ENCODE data around the gene RASGRP3.

The RASGRP3 gene

DNA sequence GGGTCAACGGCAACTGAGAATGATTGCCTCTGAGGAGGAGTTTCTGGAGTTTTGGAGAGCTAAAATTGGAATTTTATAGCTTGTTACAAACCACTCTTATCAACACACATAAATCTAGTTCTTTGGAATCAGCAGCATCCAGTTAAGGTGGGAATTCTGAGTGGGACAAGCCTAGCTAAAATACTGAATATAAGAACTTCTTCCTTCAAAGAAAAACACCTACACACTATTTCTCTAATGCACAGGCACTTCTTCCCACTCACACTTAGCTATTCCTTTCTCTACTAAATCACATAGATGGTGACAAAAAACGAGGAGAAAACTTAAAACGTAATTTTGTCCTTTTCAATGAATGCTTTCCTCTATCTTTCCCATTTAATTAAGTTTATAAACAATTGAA lies 79.2 kb downstream of the RASGRP3 start:
- Mint-ChIP-seq H3K36me3 (peaks cover 5% of the 10 kb centered on the region), H3K27ac (no peak overlapping the region), H3K4me1 (no peaks in the 10 kb centered on the region), H3K4me3 (no peak overlapping the region), H3K9me3 (no peaks in the 10 kb centered on the region)
- no peak for ATAC-seq
- no peak for DNase-seq (ENCODE audit: low spot score in 2 of 2)

GRCh38 chr2:33559328-33559727 lies 82.9 kb downstream of the RASGRP3 start:
- Mint-ChIP-seq H3K4me3 (no peak overlapping the region), H3K4me1 (no peaks in the 10 kb centered on the region), H3K9me3 (no peaks in the 10 kb centered on the region), H3K36me3 (peaks cover 5% of the 10 kb centered on the region), H3K27ac (no peak overlapping the region)
- DNase-seq (ENCODE audit: low spot score in 2 of 2): no peak
- ATAC-seq: no peak

- no peak overlapping the region for H3K27ac Mint-ChIP-seq
- no peak overlapping the region for H3K4me3 Mint-ChIP-seq
- H3K9me3 Mint-ChIP-seq: no peaks in the 10 kb centered on the region
- DNase-seq (ENCODE audit: low spot score in 2 of 2) (no peak), ATAC-seq (no peak)
- H3K36me3 Mint-ChIP-seq: peaks cover 5% of the 10 kb centered on the region
- H3K4me1 Mint-ChIP-seq: no peaks in the 10 kb centered on the region
Measured at GRCh38 chr2:33560017-33560416, 83.6 kb downstream of the RASGRP3 start.

- Mint-ChIP-seq H3K36me3 (peaks cover 5% of the 10 kb centered on the region), H3K4me3 (no peak overlapping the region), H3K27ac (no peak overlapping the region), H3K9me3 (no peaks in the 10 kb centered on the region), H3K4me1 (no peaks in the 10 kb centered on the region)
- ATAC-seq (no peak), DNase-seq (ENCODE audit: low spot score in 2 of 2) (no peak)
Measured at GRCh38 chr2:33561872-33562271, 85.4 kb downstream of the RASGRP3 start.

DNA sequence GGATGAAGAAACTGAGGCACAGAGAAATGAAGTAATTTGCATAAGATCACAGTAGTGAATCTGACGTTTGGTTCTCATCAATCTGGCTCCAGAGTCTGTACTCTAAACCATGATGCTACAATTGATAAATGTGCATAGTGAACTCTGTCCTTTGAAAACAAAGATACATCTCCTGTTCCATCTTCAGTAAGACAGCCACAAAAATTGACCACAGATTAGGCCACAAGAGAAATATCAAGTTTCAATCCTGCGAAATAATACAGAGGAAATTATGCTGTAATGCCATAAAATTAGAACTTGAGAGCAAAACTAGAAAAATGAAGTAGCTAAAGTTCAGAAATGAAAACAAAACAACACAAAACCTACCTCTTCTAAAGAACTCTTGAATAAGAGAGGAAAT lies 94.2 kb downstream of the RASGRP3 start:
- Mint-ChIP-seq H3K36me3 (no peaks in the 10 kb centered on the region), H3K9me3 (no peaks in the 10 kb centered on the region), H3K4me1 (no peaks in the 10 kb centered on the region), H3K4me3 (no peak overlapping the region), H3K27ac (no peak overlapping the region)
- no peak for ATAC-seq
- DNase-seq (ENCODE audit: low spot score in 2 of 2): no peak

DNA sequence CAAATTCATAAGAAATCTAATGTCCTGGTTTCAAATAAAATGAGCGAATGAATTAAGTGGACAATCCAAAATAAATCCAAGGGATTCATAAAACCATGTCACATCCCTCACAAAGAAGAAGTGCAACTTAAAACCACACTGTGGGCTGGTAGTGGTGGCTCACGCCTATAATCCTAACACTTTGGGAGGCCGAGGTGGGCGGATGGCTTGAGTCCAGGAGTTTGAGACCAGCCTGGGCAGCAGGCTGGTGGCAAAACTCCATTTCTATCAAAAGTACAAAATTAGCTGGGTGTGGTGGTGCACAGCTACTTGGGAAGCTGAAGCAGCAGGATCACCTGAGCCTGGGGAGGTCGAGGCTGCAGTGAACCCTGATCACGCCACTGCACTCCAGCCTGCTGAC lies 97.2 kb downstream of the RASGRP3 start:
- Mint-ChIP-seq H3K4me3 (no peak overlapping the region), H3K27ac (no peak overlapping the region), H3K4me1 (no peaks in the 10 kb centered on the region), H3K36me3 (no peaks in the 10 kb centered on the region), H3K9me3 (no peaks in the 10 kb centered on the region)
- ATAC-seq: no peak
- no peak for DNase-seq (ENCODE audit: low spot score in 2 of 2)

DNA sequence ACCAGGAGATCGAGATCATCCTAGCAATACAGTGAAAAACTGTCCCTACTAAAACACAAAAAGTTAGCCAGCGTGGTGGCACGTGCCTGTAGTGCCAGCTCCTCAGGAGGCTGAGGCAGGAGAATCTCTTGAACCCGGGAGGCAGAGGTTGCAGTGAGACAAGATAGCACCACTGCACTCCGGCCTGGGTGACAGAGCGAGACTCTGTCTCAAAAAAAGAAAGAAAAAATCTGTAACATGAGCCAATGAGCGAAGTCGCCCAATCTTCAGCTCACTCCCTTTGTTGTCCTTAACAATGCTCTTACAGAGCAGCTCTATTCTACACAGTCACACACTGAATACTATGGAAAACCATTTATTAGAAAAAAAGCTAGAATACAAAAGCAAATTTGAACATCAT lies 100.6 kb downstream of the RASGRP3 start:
- Mint-ChIP-seq H3K4me1 (no peaks in the 10 kb centered on the region), H3K9me3 (no peaks in the 10 kb centered on the region), H3K36me3 (peaks cover 14% of the 10 kb centered on the region), H3K27ac (no peak overlapping the region), H3K4me3 (no peak overlapping the region)
- DNase-seq (ENCODE audit: low spot score in 2 of 2): no peak
- no peak for ATAC-seq

GRCh38 chr2:33577668-33578067 lies 101.2 kb downstream of the RASGRP3 start:
- Mint-ChIP-seq H3K36me3 (peaks cover 18% of the 10 kb centered on the region), H3K4me1 (no peaks in the 10 kb centered on the region), H3K4me3 (no peak overlapping the region), H3K27ac (no peak overlapping the region), H3K9me3 (no peaks in the 10 kb centered on the region)
- DNase-seq (ENCODE audit: low spot score in 2 of 2) (no peak), ATAC-seq (no peak)

DNA sequence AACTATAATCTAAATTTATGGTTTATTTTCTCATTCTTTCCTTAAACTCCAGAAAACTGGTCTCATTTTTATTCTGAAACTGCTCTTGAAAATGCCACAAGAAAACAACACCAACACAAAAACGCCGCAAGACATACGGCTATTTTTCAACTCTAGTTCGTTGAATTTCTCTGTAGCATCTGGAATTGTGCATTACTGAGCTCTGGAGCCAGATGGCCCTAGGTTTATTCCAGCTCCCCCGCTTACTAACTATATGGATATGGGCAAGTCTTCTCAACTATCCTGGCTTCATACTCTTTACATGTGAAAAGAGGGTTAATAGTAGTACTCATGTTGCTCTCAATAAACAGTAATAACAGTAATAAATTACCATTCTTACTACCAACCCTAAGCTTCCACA lies 102.8 kb downstream of the RASGRP3 start:
- Mint-ChIP-seq H3K9me3 (no peaks in the 10 kb centered on the region), H3K36me3 (peaks cover 32% of the 10 kb centered on the region), H3K27ac (no peak overlapping the region), H3K4me1 (no peaks in the 10 kb centered on the region), H3K4me3 (no peak overlapping the region)
- no peak for DNase-seq (ENCODE audit: low spot score in 2 of 2)
- ATAC-seq: no peak

DNA sequence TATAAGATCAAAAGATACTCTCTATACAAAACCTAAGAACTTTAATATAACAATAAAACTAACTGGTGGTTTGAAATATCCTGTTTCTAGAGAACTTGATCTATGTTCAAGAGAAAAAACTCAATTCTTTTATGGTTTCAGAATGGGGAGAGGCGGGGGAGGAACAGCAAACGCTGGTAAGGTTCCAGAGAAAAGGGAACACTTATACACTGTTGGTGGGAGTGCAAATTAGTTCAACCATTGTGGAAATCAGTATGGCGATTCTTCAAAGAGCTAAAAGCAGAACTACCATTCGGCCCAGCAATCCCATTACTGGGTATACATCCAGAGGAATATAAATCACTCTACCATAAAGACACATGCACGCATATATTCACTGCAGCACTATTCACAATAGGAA lies 105.4 kb downstream of the RASGRP3 start:
- Mint-ChIP-seq H3K36me3 (peaks cover 58% of the 10 kb centered on the region), H3K4me3 (no peak overlapping the region), H3K4me1 (no peaks in the 10 kb centered on the region), H3K9me3 (no peaks in the 10 kb centered on the region), H3K27ac (peak overlapping the region; percentile 38)
- no peak for DNase-seq (ENCODE audit: low spot score in 2 of 2)
- no peak for ATAC-seq

GRCh38 chr2:33583194-33583938 lies 106.9 kb downstream of the RASGRP3 start:
- ATAC-seq (no peak), DNase-seq (ENCODE audit: low spot score in 2 of 2) (no peak)
- Mint-ChIP-seq H3K36me3 (peaks cover 73% of the 10 kb centered on the region), H3K27ac (no peak overlapping the region), H3K4me3 (no peak overlapping the region), H3K9me3 (no peaks in the 10 kb centered on the region), H3K4me1 (no peaks in the 10 kb centered on the region)

DNA sequence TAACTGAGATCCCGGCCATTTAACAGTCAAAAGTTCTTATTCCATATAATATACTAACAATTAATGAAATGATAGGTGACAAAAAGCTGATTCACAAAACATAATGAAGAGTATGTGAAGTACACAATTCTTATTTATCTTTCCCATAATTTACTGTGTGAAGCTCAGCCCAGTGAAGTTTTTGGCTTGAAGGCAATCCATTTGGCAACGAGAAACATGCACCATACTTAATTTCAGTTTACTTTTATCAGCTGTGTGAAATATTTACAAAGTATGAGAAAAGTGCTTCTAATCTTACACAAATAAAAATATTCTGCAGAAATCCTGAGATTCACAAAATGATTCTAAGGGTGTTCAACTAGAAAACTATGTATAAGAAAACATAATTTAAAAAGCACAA lies 110.3 kb downstream of the RASGRP3 start:
- Mint-ChIP-seq H3K36me3 (peaks cover 93% of the 10 kb centered on the region), H3K27ac (no peak overlapping the region)

GRCh38 chr2:33588232-33588631 lies 111.8 kb downstream of the RASGRP3 start:
- ATAC-seq: no peak
- peaks cover 7% of the 10 kb centered on the region for H3K4me1 Mint-ChIP-seq

More for the DNA sequence above, 110.3 kb downstream of the RASGRP3 start:
- Mint-ChIP-seq H3K9me3 (no peaks in the 10 kb centered on the region), H3K4me3 (no peak overlapping the region), H3K4me1 (no peaks in the 10 kb centered on the region)
- DNase-seq (ENCODE audit: low spot score in 2 of 2): no peak
- ATAC-seq: no peak

DNA sequence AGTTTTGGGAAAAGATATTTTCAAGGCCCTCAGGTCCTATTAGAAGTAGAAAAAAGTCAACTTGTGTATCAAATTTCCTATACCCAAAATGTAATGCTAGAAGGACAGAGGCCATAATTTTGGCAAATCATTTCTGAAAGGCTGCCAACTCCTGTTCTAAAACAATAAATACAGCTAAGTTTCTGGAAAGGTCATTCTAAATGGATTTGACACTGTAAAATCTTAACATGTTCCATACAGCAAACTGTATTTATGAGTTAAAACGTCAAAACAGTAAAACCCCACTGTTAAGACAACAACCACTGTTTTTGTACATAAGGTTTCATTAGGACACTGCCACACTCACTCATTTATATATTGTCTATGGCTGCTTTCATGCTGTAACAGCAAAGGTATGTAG lies 113.0 kb downstream of the RASGRP3 start:
- peaks cover 96% of the 10 kb centered on the region for H3K36me3 Mint-ChIP-seq
- H3K4me1 Mint-ChIP-seq: peaks cover 13% of the 10 kb centered on the region
- no peak overlapping the region for H3K4me3 Mint-ChIP-seq
- no peak for DNase-seq (ENCODE audit: low spot score in 2 of 2)
- ATAC-seq: no peak
- no peaks in the 10 kb centered on the region for H3K9me3 Mint-ChIP-seq
- peak overlapping the region; percentile 62 for H3K27ac Mint-ChIP-seq

More at GRCh38 chr2:33588232-33588631, 111.8 kb downstream of the RASGRP3 start:
- no peak for DNase-seq (ENCODE audit: low spot score in 2 of 2)
- no peak overlapping the region for H3K4me3 Mint-ChIP-seq
- H3K27ac Mint-ChIP-seq: no peak overlapping the region
- no peaks in the 10 kb centered on the region for H3K9me3 Mint-ChIP-seq
- peaks cover 96% of the 10 kb centered on the region for H3K36me3 Mint-ChIP-seq

DNA sequence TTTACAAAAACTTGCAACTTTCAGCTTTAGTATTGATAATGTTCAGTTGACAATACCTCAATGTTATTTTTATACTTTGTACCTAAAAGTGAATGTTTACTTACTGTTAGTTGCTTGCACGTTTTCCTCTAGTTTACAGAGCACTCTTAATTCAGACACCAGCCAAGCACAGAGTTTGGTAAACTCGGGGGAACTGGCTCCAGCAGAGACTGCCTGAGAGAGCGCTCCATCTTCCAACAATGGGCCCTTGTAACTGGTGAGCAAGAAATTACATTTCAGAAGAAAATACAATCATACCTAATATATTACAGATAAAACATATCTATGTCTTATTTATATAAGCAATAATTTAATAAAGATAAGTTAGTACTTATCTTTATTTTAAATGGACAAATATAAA lies 118.9 kb downstream of the RASGRP3 start:
- H3K36me3 Mint-ChIP-seq: peaks cover 67% of the 10 kb centered on the region
- no peak overlapping the region for H3K4me3 Mint-ChIP-seq
- no peaks in the 10 kb centered on the region for H3K9me3 Mint-ChIP-seq
- peaks cover 28% of the 10 kb centered on the region for H3K4me1 Mint-ChIP-seq
- no peak overlapping the region for H3K27ac Mint-ChIP-seq
- ATAC-seq (no peak), DNase-seq (ENCODE audit: low spot score in 2 of 2) (no peak)

DNA sequence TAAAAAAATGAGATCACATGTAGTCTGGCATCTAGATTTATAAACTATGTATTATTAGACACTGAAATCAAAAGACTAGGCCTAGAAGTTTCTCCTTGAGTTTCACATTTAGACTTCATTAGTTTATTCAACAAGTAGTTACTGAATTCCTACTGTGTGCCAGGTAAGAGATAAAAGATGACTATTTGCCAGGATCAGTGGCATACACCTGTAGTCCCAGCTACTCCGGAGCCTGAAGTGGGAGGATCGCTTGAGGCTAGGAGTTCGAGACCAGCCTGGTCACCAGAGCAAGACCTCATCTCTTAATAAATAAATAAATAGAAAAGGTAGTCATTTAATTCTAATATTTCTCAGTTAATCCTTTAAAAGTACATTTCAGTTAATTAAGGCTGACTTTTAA lies 120.6 kb downstream of the RASGRP3 start:
- Mint-ChIP-seq H3K36me3 (peaks cover 51% of the 10 kb centered on the region), H3K4me1 (peaks cover 28% of the 10 kb centered on the region), H3K4me3 (peak overlapping the region; percentile 97), H3K27ac (no peak overlapping the region), H3K9me3 (no peaks in the 10 kb centered on the region)
- ATAC-seq (no peak), DNase-seq (ENCODE audit: low spot score in 2 of 2) (peak in 1 of 2 donors; percentile 40)

All from stimulated activated effector memory CD8-positive, alpha-beta T cell treated with anti-CD3 and anti-CD28 coated beads, Interleukin-12 subunit alpha, Interleukin-12 subunit beta, amount 100 ng/mL, for 72 hours (primary cell).